NCI-H774 (cell line): Measurements from ENCODE around the gene PAN3.
A peak's percentile ranks its signal among the peaks of the same experiment; 100 is the strongest.
"Not testable (repeated sequence)": the region's sequence is repeated elsewhere in the genome, so short reads cannot be mapped to it uniquely, and the experiment has no call there.

Source experiments
- DNase-seq: peaks from one replicate; lab custom pipeline; 2025; lab: John Stamatoyannopoulos, UW

PAN3 gene

DNA sequence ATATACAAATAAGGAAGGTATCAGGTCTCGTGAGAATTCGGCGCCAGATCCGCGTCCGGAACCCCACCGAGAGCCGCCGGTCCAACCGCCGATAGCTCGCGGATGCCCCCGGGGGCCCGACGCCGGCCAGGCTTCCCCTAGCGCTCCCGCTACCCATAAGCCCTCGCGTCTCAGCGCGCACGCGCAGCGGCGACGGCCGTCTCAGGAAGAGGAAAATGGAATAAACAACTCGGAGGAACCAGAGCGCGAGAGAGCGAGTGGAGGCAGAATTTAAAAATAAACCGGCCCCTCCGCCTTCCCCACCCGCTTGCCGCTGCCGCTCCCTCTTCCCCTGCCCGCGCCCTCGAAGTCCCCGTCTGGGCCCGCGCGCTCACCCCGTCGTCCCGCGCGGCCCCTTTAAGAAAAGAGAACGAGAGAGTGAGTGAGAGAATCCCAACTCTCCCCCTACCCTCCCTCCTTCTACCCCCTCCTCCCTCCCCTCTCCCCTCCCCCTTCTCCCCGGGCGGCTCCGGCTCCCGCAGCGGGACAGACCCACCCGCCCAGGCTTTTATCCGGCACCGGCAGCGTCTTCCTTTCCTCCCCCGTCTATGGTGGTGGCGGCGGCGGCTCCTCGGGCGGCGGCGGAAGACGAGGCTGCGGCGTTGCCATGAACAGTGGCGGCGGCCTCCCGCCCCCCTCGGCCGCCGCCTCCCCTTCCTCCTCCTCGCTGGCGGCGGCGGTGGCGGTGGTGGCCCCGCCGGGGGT lies at the start of gene PAN3:
PAN3 (plus strand) TSS at position 534 of the 744 bp plus-strand sequence; CDS start at position 647, 113 bp downstream.
- DNase-seq = peak; percentile 77

DNA sequence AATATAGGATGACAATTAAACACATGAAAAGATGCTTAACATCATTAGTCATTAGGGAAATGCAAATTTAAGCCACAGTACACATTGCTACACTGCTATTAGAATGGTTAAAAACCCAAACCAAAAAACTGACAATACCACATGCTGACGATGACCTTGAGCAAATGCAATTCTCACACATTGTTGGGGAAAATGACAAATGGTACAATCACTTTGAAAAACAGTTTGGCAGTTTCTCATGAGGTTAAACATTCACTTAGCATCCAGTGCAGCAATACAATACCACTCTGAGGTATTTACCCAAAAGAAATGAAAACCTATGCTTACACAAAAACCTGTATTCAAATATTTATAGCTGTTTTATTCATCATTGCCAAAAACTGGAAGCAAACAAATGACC lies 49.3 kb upstream of the PAN3 start:
- DNase-seq = no peak

- DNase-seq = no peak
Measured at GRCh38 chr13:28092431-28092830, 45.9 kb upstream of the PAN3 start.

DNA sequence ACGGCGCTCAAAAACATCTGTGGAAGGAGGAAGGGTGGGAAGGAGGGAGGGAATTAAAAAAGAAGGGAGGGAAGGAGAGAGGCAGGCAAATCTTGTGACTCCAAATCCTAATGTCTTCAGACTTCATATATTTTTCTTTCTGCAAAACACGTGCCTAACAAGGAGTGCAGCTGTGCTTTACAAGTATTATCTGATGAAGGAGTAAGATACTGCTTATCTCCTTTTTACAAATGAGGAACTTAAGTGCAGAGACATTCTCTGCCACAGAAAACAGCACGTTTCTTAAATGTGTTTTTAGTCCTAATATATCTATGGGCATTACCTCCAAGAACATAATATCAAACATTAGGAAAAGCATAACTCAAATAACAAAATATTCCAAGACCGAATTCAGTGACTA lies 44.5 kb upstream of the PAN3 start:
- DNase-seq = no peak

GRCh38 chr13:28094306-28094705 lies 44.0 kb upstream of the PAN3 start:
- DNase-seq = no peak

GRCh38 chr13:28097503-28097902 lies 40.8 kb upstream of the PAN3 start:
- DNase-seq = no peak

- DNase-seq = no peak
Measured at GRCh38 chr13:28099396-28100149, 38.8 kb upstream of the PAN3 start.

DNA sequence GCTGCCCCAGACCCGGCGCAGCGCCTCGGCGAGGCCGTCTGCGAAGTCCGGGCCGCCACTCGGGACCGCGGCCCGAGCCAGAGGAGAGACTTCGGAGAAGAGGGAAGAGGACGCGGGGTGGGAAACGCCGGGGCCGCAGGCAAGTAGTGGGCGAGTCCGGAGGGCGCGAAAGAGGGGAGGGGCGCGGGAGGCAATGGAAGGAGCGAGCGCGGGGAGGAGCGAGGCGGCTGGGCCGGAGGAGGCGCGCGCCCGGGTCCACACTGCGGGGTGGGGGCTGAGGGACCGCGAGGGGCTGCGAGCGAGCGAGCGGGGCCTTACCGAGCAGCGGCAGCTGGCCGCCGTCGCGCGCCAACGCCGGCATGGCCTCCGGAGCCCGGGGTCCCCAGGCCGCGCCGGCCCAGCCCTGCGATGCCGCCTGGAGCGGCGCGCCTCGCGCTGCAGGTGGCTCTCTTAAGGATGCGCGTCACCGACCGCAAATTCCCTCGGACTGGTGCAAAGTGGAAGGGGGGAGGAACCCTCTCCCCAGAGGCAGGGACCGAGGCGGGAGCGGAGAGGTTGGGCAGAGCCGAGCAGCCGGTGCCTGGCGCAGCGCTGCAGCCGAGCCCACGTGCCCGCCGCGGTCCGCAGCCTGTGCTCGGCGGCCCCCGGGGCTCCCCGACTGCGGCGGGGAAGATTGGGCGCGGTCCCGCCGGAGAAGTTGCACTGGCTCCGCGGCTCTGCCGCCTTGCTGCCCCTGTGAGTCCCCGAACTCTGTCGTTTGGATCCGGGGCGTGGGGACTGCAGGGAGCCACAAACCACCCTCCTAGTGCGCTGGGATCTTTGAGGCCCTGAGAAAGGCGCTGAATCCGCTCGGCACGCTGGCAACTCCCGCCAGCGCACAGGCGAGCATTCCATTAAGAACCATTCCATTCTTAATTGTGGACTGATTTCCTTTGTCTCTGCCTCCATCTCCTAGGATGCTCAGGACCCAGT lies 37.9 kb upstream of the PAN3 start, which contains the start of gene FLT3:
FLT3 (minus strand) TSS at position 427 of the 972 bp plus-strand sequence; CDS start at position 361, 66 bp downstream.
- no peak for DNase-seq

DNA sequence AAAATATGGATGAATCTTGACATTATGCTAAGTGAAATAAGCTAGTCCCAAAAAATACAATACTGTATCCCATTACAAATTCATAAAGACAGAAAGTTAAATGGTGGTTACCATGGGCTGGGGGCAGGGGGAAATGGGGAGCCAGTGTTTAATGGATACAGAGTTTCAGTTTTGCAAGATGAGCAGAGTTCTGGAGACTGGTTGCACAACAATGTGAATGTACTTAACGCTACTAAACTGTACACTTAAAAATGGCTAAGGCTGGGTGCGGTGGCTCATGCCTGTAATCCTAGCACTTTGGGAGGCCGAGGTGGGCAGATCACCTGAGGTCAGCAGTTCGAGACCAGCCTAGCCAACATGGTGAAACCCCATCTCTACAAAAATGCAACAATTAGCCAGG lies 36.5 kb upstream of the PAN3 start:
- DNase-seq = not testable (repeated sequence)

GRCh38 chr13:28106976-28107375 lies 31.4 kb upstream of the PAN3 start:
- no peak for DNase-seq

- DNase-seq = no peak
Measured at GRCh38 chr13:28110414-28110813, 27.9 kb upstream of the PAN3 start.

DNA sequence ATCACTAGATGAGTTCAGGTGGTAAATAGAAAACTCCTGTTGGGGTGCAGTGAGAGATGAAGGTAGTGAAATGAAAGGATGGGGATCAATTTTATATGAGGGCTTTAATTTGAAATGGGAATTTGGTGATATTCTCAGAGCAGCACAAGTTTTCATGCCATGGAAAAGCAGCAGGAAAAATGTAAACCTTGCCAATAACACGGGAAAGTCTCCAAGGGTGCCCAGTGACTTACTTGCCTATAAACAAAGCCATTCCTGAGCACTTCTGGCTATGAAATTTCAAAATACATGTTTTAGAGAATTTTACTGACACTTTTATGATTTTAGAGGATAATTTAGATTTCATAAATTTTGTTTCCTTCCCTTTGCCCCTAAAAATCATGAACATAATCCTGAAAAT lies 21.6 kb upstream of the PAN3 start:
- no peak for DNase-seq

- no peak for DNase-seq
Measured at GRCh38 chr13:28117689-28118377, 20.5 kb upstream of the PAN3 start.

DNA sequence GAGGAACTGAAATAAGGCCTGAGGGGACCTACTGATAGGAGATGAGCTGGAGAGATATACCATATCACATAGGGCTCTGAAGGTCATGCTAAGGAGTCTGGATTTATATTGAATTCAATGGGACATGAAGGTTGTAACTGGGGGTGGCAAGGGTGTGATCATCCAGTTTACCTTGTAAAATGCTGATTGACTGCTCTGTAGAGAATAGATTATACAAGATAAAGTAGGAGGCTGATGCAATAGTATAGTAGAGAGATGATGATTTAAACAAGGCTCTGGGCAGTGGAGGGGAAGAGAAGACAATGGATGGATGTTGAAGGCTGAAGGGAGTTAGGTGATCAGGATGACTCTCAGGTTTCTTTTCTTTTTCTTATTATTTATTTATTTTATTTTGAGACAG lies 18.0 kb upstream of the PAN3 start:
- DNase-seq = no peak

- no peak for DNase-seq
Measured at GRCh38 chr13:28121224-28121623, 17.1 kb upstream of the PAN3 start.

DNA sequence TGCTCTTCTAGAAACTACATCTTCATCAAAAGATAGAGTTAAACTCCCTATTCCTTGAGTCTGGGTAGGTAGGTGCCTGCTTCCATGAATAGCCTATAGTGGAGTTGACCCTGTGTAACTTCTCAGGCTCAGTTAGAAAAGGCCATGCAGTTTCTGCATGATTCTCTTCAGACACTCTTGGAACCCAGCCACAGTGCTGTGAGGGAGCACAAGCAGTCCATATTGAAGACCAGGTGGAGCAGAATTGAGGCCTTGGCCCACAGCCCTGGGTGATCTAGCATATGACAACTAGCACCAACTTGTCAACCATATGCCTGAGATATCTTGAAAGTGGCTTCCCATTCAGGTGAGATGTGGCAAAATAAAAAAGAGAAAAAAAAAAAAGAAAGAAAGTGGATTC lies 10.3 kb upstream of the PAN3 start:
- DNase-seq = no peak

DNA sequence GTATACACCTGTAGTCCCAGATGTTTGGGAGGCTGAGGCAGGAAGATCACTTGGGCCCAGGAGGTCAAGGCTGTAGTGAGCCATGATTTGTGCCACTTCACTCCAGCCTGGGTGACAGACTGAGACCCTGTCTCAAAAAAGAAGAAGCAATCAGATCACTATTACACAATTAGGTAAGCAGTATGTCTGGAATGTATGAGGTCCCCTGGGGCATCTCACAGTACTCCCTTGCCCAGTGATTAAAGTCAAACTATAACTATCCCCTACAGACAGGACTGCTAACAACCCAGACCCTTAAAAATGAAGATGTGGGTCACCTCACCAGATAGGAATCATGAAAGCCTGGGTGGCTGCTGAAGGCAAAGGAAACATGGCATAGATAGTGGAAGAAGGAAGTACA lies 9.4 kb upstream of the PAN3 start:
- DNase-seq = no peak

GRCh38 chr13:28129911-28130693 lies 8.2 kb upstream of the PAN3 start:
- no peak for DNase-seq

DNA sequence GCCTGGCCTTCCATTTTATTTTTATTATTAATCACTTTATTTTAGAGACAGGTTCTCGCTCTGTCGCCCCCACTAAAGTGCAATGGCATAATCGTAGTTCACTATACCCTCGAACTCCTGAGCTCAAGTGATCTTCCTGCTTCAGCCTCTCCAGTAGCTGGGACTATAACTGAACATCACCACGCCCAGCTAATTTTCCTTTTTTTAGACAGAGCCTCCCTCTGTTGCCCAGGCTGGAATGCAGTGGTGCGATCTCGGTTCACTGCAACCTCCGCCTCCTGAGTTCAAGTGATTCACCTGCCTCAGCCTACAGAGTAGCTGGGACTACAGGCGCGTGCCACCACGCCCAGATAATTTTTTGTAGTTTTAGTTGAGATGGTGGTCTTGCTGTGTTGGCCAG lies 6.7 kb upstream of the PAN3 start:
- DNase-seq = no peak

DNA sequence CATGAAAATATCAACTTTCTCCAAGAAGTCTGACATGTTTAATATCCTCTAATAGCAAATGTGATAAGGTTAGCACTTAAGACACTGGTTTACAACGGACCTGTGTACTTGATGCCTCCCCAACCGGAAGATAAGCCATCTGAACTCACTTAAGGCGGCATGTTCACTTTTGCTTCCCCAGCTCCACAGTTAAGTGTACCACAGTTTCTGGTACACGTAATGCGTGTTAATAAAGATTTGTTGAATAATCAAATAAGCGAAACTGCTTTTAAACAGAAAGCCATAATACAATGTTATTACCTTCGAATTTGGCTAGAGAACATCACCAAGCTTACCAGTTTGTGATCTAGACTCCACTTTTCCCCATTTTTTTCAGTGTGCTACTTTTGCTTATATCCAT lies 1.4 kb upstream of the PAN3 start:
- no peak for DNase-seq

GRCh38 chr13:28137596-28137995 lies 749 bp upstream of the PAN3 start:
- DNase-seq = no peak
